Measurements from ENCODE around the gene NEURL1.
"Not testable (repeated sequence)": the region's sequence is repeated elsewhere in the genome, so short reads cannot be mapped to it uniquely, and the experiment has no call there.

NEURL1 gene

DNA sequence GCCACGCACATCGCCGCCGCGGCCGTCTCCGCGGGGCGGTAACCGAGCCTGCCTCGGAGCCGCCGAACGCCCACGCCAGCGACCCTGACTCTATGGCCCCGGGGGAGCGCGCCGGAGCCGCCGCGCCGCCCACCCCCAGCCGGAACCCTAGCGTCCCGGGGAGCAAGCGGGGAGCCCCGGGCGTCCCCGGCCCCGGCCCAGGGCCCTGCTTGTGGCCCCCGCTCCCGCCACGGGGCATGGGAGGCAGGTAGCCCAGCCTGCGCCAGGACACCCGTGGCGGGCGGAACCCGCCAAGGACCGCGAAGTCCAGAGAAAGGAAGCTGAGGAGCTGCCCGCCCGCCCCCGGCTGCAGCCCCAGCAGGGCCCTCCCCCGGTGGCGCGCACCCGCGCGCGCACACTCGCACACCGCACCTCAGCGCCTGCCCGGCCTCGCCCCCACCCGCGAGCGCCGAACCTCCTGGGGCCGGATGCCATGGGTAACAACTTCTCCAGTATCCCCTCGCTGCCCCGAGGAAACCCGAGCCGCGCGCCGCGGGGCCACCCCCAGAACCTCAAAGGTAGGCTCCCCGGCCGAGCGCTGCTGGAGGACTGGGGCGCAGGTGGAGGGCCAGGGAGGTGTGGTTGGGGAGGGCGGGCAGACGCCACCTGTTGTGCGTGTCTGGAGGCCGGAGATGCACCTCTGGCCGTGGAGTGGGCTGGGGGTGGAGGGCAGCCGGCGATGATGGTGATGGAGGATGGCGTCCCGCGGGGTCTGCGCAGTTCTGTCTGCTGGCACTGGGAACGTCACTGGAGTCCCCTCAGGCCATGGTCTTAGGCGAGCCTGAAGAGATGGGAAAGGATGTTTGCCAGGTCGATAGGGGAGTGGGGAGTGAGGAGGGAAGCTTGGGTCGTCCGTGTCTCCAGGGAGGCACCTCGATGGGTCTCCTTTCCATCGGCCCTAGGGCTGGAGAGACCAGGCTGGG is 692 bp downstream of the NEURL1 start:
- peak in 1 of 3 experiments; percentile 31 for DNase-seq (ENCODE audit: low read depth in 3 of 3)

DNA sequence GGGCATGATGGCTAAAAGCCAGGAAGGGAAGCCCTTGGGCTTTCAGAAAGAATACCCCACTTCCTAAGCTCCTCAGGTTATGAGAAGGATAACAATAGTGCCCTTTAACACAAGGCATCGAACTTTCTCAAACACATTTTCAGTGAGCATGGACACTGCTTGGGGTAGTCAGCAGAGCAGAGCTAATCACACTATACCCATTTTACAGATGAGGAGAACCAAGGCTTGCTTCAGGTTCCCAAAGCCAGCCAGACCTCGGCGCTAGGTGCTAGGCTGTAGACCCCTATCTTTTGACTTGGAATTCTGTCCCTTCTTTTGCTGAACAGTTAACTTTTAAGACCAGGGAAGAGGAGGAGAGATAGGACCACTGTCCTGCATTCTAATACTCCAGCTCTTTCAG is 1.8 kb downstream of the NEURL1 start:
- DNase-seq (ENCODE audit: low read depth in 3 of 3) = no peak

DNA sequence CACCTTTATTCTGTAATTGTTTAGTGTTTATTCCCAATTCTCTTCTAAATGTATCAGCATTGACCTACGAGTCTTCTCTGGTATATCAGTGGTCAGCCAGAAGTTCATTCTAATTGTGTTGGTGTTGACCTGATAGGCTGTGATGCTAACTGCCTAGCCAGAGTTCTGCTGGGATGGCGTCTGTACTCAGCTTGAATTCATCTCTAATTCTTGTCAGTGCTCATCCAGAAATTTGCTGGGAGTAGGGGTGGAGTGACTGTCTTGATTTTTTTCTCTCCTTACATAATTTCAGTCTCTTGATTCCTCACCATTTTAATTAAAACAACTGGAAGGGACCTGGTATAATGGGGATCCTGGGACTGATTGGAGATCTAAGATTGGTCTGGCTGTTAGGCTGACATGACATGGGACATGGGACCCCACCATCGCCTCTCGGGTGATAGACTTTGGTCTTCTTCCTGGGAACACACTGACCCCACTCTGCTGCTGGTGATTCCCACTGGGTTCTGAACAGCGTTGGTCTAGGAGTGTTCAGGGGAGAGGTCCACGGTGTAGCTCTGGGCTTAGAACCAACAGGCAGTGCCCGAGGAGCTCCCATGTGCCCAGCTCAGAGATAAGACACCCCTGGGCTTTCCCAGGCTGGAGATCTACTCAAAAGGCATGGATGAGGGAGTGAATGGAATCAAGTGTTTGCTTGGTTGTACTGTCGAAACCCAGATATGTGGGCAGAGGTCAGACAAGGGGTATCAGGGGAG is 3.8 kb downstream of the NEURL1 start:
- DNase-seq (ENCODE audit: low read depth in 3 of 3) = no peak

DNA sequence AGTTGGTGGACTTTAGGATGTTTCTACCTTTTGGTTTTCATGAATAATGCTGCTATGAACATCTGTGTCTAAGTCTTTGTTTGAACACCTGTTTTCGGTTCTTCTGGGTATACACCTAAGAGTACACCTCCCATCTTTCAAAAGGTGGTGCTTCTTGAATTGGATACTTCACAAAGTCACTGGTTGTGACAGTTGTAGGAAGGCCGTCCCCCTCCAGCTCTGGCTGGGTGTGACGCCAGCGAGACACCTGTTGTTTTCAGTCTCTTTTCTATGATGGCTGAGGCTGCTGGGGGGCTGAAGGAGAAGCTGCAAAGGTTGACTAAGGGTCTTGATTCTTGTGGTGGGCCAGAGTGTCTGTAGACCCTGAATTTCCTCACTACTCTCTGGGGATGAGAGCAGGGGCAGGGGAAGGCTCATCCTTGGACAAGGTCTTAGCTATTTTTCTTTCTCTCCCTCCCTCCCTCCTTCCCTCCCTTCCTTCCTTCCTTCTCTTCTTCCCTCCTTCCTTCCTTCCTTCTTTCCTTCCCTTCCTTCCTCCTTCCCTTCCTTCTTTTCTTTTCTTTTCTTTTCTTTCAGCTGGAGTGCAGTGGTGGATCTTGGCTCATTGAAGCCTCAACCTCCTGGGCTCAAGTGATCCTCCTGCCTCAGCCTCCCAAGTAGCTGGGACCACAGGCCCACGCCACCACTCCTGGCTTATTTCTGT is 5.6 kb downstream of the NEURL1 start:
- DNase-seq (ENCODE audit: low read depth in 3 of 3) = no peak

DNA sequence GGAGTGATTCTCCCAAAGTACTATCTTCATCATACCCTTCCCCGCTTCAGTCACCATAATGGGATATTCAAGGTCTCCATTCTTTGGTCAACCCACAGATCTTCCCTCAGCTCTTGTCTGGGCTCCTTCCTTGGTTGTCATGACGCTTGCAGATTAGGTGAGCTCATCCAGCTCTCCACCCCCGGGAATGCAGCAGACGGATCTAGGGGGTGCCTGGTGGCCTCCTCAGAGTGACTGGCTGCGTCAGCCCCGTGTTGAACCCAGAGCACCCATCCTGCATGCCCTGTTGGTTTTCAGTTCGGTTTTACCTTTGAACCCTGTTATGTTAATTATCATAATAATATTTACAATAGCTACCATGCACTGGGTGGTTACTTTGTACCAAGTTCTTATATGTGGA is 6.4 kb downstream of the NEURL1 start:
- DNase-seq (ENCODE audit: low read depth in 3 of 3) = no peak

DNA sequence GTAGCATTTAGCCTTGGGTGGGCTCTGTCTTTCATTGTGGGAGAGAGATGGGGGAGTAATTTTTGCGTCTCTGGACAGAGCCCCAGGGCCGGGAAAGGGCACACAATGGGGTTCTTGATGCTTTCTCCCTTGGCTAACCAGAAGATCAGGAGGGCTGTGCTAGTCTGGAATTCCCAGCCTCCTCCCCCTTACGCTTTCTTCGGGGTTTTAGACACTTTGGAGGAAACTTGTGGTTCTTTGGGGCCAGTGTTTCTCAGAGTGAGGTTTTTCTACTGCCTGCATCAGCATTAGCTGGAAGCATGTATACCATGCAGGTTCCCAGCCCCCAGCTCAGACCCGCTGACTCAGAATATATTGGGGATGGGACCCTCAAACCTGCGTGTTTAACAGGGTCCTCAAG is 7.0 kb downstream of the NEURL1 start:
- DNase-seq (ENCODE audit: low read depth in 3 of 3) = no peak

DNA sequence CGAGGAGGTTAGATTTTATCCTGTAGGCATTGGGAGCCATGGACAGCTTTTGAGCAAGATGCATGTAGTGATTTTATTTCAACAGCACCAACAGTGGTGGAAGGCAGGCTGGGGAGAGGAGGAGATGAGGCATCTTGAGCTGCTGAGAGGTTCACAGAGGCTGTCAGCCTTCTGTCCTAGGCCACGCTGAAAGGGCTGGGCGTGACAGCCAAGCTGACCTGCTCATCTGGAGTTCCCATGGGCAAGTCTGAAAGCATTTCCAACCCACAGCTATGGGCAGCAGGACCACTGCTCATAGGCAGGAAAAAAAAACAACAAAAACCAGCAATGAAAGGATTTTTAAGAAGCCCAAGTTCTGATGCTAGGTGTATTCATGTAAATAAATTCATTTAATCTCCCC is 7.7 kb downstream of the NEURL1 start:
- no peak for DNase-seq (ENCODE audit: low read depth in 3 of 3)

DNA sequence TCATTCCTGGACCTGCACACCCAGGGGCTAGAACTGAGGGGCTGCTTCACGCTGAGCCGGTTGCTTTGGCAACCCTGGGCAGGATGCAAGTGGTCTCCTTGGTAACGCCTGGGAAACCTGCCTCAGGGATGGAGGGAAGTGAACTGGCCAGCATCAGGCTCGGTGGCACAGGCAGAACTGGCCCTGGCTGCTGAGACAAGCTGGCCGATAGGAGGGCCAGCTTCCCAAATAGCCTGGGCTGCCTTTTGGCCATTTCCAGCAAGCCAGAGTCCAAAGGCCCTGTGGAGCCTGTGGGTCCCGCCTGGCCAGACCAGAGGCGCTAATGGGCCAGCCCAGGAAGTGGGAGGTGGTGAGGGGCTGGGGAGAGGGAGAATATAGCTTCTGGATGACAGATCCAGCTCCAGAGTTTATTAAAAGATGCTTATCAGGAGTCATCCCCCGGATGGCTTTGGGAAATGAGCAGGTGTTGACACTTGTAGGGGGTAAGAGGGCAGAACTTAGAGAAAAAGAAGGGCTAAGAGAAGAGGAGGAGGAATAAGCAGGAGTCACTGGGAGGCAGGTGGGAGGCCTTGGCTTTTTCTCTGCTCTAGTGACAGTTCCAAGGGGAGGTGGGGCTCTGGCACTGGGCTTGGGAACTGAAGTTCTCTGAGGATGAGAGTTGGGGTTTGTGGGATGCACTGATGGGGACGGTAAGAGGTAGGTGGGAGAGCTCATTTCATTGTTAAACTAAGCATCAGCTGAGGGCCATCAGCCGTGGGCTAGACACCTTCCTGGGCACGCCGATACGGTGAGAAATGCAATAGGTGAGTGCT is 9.6 kb downstream of the NEURL1 start:
- DNase-seq (ENCODE audit: low read depth in 3 of 3) = no peak

DNA sequence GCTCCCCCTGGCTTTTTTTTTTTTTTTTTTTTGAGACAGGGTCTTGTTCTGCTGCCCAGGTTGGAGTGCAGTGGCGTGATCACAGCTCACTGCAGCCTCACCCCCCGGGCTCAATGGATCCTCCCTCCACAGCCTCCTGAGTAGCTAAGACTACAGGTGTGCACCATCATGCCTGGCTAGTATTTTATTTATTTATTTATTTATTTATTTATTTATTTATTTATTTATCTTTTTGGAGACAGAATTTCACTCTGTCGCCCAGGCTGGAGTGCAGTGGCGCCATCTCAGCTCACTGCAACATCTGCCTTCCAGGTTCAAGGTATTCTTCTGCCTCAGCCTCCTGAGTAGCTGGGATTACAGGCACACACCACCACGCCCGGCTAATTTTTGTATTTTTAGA is 10.3 kb downstream of the NEURL1 start:
- not testable (repeated sequence) for DNase-seq (ENCODE audit: low read depth in 3 of 3)

DNA sequence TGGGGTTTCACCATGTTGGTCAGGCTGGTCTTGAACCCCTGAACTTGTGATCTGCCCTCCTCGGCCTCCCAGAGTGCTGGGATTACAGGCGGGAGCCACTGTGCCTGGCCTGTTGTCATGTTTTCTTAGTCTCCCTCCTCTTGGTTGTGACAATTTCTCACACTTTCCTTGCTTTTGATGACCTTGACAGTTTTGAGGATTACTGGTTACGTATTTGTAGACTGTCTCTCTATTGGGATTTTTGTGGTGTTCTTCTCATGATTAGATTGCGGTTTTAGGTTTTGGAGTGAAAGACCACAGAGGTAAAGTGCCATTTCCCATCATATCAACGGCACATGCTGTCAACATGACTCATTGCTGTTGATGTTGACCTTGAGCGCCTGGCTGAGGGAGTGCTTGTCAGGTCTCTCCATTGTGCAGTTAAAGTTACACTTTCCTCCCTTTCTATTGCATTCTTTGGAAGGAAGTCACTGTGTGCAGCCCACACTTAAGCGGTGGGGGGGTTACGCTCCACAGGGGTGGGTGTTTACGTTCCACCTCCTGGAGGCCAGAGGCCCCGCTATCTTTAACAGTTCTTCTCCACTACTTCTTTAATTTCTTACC is 10.8 kb downstream of the NEURL1 start:
- peak in 2 of 3 experiments; percentile 14 to 33 for DNase-seq (ENCODE audit: low read depth in 3 of 3)

DNA sequence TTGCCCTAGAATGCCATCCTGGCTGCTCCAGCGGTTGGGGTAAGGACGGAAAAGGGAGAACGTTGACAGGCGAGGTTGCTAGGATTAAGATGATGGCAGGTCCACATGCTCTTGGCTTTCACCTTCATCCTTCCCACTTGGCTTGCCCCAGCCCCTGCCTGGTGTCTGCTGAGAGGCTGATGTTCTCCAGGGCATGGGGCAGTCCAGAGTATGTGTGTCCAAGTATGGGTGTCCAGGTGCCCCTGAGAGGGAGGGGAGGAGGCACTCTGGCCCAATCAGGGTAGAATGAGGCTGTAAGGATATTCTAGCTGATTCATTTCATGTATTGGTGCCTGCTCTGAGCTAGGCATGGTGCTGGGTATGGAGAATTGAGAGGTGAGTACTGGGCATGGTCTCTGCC is 12.6 kb downstream of the NEURL1 start:
- DNase-seq (ENCODE audit: low read depth in 3 of 3) = no peak

DNA sequence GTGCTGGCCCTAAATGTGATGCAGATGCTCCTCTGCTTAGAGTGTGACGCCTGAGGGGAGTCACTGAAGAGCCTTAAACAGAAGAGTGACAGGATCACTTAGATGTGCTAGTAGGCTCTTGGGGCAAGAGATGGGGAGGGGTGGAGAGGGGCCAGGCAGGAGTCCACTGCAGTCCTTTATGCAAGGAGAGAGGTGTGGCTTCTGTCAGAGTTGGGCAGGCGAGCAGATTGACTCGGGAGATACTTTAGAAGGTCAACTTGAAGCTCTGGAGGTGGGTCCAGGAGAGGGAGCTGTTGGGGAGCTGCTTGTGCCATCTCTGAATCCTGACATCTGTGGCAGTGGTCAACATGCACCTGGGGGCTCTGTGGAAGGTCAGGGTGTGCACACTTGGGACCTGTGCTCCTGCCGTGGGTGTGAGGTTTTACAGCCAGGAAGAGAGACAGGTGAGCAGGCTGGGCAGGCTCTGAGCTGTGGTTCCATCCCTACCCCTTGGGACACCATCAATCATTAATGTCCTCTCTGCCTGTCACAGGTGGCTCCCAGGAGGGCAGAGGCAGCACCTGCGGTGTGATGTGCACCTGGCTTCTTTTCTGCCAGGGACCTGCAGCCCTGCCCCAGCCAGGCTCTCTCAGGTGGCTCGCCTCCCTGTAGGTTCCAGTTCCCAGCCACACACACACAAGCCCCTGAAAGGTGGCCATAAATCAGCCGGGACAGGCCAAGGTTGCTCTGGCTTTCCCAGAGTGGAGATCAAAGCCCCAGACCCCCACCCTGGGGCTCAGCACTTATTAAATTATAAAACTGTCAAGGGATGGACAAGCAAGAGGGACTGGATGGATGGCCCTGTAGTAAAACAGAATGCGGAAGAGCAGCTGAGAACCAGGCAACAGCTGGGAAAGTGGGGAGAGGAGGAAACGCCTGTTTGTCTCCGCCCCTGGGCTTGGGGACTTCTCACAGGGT is 14.0 kb downstream of the NEURL1 start:
- DNase-seq (ENCODE audit: low read depth in 3 of 3) = no peak

DNA sequence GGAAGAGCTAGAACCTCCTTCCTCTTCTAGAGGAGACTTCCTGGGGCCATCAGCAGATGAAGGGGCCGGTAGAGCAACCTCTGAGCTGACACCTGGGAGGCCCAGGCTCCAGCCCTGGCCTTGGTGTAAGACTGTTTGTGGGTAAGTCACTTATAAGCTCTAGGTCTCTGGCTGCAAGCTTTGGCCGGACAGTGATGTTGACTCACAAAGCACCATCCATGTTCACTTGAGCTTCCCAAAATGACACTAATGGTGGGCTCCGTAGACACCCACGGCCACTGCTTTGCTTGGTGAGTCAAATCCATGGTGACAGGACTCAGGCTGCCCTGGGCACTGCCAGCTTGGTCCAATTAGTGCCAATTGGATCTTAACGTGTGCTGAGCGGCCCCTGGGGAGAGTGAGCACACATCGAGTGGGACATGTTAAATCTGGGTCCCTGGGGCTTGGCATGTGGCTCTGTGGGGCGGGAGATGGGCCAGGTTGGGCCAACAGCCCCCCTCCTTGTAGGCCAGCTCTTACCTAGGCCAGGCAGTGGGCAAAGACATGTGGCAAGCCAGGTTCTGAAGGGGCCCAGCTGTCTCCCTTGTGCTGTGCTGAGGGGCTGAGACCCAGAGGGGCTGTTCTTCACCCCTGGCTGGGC is 16.7 kb downstream of the NEURL1 start:
- no peak for DNase-seq (ENCODE audit: low read depth in 3 of 3)

DNA sequence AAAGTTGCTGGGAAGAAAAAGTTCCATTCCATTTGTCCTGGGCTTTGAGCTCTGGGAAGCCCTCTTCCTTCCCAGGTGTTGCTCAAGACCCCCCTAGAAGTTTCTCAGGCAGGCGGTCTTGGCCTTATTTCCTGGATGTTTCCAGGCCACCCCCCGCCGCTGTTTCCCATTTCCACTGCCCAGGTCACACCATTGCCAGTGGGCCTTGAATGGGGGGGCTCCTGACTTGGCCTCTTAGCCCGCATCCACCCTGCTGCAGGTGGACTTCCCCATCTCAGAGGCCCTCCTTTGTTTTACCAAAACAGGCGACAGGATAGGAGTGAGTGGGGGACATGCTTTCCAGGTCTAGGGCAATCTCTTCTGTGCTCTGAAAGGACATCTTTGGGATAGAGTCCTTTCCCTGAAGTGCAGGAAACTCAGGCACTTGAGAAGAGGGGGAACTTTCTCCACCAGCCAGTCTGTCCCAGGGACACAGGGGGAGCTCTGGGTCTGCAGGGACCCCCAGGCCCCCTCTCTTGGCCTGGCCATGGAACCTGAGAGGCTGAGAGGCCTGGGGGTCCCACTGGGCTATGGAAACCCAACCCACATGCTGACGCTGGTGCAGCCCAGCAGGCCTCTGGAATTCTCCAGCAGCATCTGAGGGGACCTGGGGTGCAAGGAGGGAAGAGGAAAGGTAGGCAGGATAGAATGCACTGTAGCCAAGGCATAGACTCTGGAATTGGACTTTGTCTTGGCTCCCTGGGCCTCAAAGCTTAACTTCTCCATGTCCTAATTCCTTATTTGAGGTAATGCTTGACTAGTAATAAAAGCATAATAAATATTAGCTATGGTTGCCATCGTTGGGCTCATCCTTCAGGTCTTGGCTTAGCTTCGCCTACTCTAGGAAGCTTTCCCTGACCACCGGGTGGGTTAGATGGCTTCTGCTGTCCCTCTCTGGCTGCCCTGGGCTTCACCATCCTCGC is 17.6 kb downstream of the NEURL1 start:
- no peak for DNase-seq (ENCODE audit: low read depth in 3 of 3)

DNA sequence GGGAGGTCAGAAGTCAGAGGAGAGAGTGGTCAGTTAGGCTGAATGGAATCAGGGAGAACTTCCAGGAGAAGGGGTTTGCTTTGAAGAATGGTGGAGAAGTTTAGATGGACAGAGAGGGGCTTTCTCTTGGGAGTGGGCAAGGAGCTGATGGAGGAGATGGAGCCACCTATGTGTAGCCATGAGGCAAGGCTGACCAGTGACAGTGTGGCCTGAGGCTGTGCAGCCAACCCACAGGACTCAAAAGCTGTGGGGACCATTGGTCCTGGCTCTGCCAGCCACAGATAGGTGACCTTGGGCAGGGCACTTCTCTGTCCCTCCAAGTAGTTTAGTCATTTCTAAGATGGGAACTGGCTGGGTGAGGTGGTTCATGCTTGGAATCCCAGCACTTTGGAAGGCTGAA is 18.7 kb downstream of the NEURL1 start:
- DNase-seq (ENCODE audit: low read depth in 3 of 3) = no peak

DNA sequence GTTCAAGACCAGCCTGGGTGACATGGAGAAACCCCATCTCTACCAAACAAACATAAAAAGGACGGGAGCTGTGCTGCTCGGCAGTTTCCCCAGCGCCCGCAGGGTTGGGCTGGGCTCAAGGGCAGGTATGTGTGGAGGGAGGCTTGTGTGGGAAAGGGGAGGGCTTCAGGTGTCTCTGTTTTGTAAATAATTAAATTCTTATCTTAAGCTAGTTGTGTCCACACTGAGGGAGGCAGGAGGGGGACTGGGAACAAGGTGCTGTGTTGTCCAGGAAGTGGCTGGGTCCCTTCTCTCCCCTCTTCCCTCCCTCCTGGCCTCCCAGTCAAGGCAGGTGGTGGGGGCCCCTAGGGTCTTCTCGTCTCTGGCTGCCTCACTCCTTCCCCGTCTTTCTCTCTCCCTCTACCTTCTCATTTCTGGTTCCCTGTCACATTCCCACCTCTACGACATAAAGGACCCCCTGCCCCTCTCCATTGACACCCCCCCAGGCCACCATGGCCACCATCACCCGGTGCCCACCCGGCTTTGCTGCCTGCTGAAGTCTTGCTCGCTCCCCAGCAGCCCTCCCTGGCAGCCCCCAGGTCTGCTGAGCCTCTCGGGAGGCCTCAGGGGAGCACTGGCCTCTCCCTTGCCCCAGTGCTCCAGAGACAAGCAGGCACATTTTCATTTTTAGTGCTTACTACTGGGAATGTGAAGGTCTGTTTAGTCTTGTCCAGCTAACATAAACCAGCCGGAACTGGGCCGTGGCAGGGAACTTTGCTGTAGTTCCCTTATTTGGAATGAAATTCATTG is 19.3 kb downstream of the NEURL1 start:
- no peak for DNase-seq (ENCODE audit: low read depth in 3 of 3)

DNA sequence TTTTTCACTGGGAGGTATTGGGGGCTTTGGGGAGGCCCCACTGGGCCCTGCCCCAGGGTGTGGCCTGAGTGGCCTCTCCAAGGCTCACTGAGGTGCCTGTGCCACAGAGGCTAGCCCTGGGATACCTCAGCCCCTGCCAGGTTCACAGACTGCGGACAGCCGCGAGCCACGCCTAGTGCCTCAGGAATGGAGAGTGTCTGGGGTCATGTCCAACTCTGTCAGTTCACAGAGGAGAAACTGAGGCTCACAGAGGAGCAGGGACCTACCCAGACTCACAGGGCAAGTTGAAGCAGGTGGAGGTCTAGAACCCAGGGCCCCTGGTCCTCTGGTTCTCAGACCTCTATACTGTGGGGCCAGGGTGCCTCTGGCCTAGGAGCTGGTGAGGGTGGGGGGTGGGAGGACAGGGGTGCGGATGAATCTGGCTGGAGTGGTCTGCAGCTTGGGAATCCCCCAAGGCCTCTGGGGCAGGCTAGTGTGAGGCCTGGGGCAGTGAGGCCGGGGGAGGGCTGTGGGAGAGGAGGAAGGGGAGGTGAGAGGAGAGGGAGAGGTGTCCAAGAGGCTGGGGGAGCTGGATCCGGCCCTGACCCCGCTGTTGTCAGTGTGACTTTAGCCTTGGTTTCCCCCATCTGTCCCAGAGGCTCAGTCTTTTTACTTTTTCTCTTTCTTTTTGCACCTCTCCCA is 20.0 kb downstream of the NEURL1 start:
- no peak for DNase-seq (ENCODE audit: low read depth in 3 of 3)

Data from stimulated activated CD4-positive, alpha-beta T cell treated with anti-CD3 and anti-CD28 coated beads, TNF-alpha, amount 100 ng/mL, for 24 hours (primary cell).